Uterus (tissue), 4 donors: ENCODE results near the gene ZNF549. TPM values are rescaled to one million over a fixed set of nuclear protein-coding genes. Genes with fewer than 3 reads are reported as not detected.

Source experiments
- DNase-seq, 2 donors: peaks; one replicate each; pipeline ENCODE4 v3.0.0-alpha.2; 2019 to 2020
- H3K27ac ChIP-seq, 2 donors: fragments of 200-600 bp; sonication (generic); 1 replicate in 1 of 2; 2 replicates in 1 of 2; pipeline ENCODE4 v1.5.1; 2016 to 2018
- H3K27me3 ChIP-seq, 2 donors: fragments of 200-600 bp; sonication (generic); one replicate each; pipeline ENCODE4 v1.5.1; 2018 to 2019; ENCODE audit warnings: control low read depth in 1 of 2
- H3K36me3 ChIP-seq, 2 donors: fragments of 200-600 bp; sonication (generic); one replicate each; pipeline ENCODE4 v1.5.1; 2019; ENCODE audit warnings: control low read depth in 1 of 2
- H3K4me1 ChIP-seq, 2 donors: fragments of 200-600 bp; sonication (generic); one replicate each; pipeline ENCODE4 v1.5.1; 2018 to 2019; ENCODE audit warnings: control low read depth in 1 of 2
- H3K4me3 ChIP-seq, 2 donors: fragments of 200-600 bp; sonication (generic); 1 replicate in 1 of 2; 2 replicates in 1 of 2; pipeline ENCODE4 v1.5.1; 2018 to 2019; ENCODE audit warnings: mild to moderate bottlenecking in 1 of 2
- H3K9me3 ChIP-seq, 2 donors: fragments of 200-600 bp; sonication (generic); one replicate each; pipeline ENCODE4 v1.5.1; 2019; ENCODE audit warnings: control low read depth in 1 of 2
- CTCF ChIP-seq, 4 experiments: fragments of 200-600 bp in 2 of 4; fragments of 450-650 bp in 2 of 4; sonication (generic) in 2 of 4; IDR thresholded peaks; one replicate each; pipeline ENCODE4 v1.5.1; 2016 to 2019; ENCODE audit warnings: antibody characterized with exemption in 4 of 4, mild to moderate bottlenecking in 2 of 4, moderate library complexity in 1 of 4
- POLR2A ChIP-seq, 2 donors: fragments of 450-650 bp; IDR thresholded peaks; one replicate each; pipeline ENCODE4 v1.6.1; 2016; ENCODE audit warnings: antibody characterized with exemption in 2 of 2, mild to moderate bottlenecking in 1 of 2, moderate library complexity in 1 of 2
- intact Hi-C: fragments of 100-400 bp; cut with DNase I; formaldehyde crosslinking; loops from one replicate; pipeline ENCODE4 v1.15.1; 2023; ENCODE audit warnings: low total_unique reads
- total RNA-seq, 4 donors: library from RNA; depleted of rRNA in 3 of 4; stranded (reverse); fragments of >200 nt in 3 of 4; gene quantifications; one replicate each; pipeline versions ENCODE4 v1.1.0 to v1.2.4, GENCODE V29; 2014 to 2023
- donor health status: DM: yes; HTN: yes; CAD: no.

Gene ZNF549
- total RNA-seq, 4 donors from 2014 or later = 8.2 to 38.9 (median 14.2) TPM

GRCh38 chr19:57576661-57577060 is 49.5 kb downstream of the ZNF549 start:
- intact Hi-C loops = no loop called here

GRCh38 chr19:57578487-57579205 is 51.5 kb downstream of the ZNF549 start, which contains the start of gene ZNF416:
ZNF416 (minus strand) TSS chr19:57578911; CDS start chr19:57578704, 207 bp downstream.
- TF ChIP-seq POLR2A (IDR thresholded peaks at IDR 0.05) (peak in 1 of 2 donors; percentile 37), CTCF (IDR thresholded peaks at IDR 0.05) (peak in 2 of 4 experiments; percentile 7 to 45)
- intact Hi-C loops = no loop called here
- Histone ChIP-seq H3K27ac (peak within 1 kb of the TSS; percentile 67 to 69), H3K9me3 (peaks cover 0 to 41% of the 10 kb centered on the region in 2 donors), H3K4me3 (peak within 1 kb of the TSS; percentile 81 to 94), H3K27me3 (no peaks in the 10 kb centered on the region), H3K36me3 (no peaks in the 10 kb centered on the region), H3K4me1 (no peaks in the 10 kb centered on the region)
- peak; percentile 94 to 97 for DNase-seq

More at GRCh38 chr19:57576661-57577060, 49.5 kb downstream of the ZNF549 start:
- no peak overlapping the region for H3K27ac ChIP-seq
- TF ChIP-seq CTCF (IDR thresholded peaks at IDR 0.05) = no peak
- no peak for TF ChIP-seq POLR2A (IDR thresholded peaks at IDR 0.05)
- no peak for DNase-seq
- no peaks in the 10 kb centered on the region for H3K4me1 ChIP-seq
- no peak overlapping the region for H3K4me3 ChIP-seq
- H3K9me3 ChIP-seq = peaks cover 0 to 60% of the 10 kb centered on the region in 2 donors
- H3K36me3 ChIP-seq = no peaks in the 10 kb centered on the region
- no peaks in the 10 kb centered on the region for H3K27me3 ChIP-seq

- Histone ChIP-seq H3K36me3 (no peaks in the 10 kb centered on the region), H3K27ac (no peak overlapping the region), H3K4me3 (peak overlapping the region in 1 of 2 donors; percentile 69), H3K9me3 (peaks cover 0 to 22% of the 10 kb centered on the region in 2 donors), H3K27me3 (no peaks in the 10 kb centered on the region), H3K4me1 (no peaks in the 10 kb centered on the region)
- TF ChIP-seq CTCF (IDR thresholded peaks at IDR 0.05) (no peak), POLR2A (IDR thresholded peaks at IDR 0.05) (no peak)
- DNase-seq = no peak
- intact Hi-C loops = no loop called here
Observed at GRCh38 chr19:57583104-57583520, 56.0 kb downstream of the ZNF549 start.

GRCh38 chr19:57583521-57584416 is 56.6 kb downstream of the ZNF549 start, which contains the start of gene ZIK1:
ZIK1 (plus strand) TSS chr19:57584145; CDS start chr19:57584357, 212 bp downstream.
- DNase-seq = peak; percentile 84 to 88
- Histone ChIP-seq H3K36me3 (no peaks in the 10 kb centered on the region), H3K27ac (peak within 1 kb of the TSS in 1 of 2 donors; percentile 23), H3K4me1 (no peaks in the 10 kb centered on the region), H3K9me3 (peaks cover 0 to 28% of the 10 kb centered on the region in 2 donors), H3K4me3 (peak within 1 kb of the TSS; percentile 58 to 69), H3K27me3 (no peaks in the 10 kb centered on the region)
- TF ChIP-seq POLR2A (IDR thresholded peaks at IDR 0.05) (no peak), CTCF (IDR thresholded peaks at IDR 0.05) (peak in 1 of 4 experiments; percentile 14)
- intact Hi-C loops = no loop called here
